GM19193 (cell line): ENCODE results near the gene CLDN15.
A peak's percentile ranks its signal among the peaks of the same experiment; 100 is the strongest.

ENCODE experiments used
- POLR2A ChIP-seq: IDR thresholded peaks from 4 replicates; pipeline ENCODE4 v1.6.1; 2011; ENCODE audit not compliant: insufficient read depth, insufficient read length; ENCODE audit errors: extremely low read depth

Gene CLDN15

GRCh38 chr7:101232141-101232850, 5.3 kb downstream of the CLDN15 start:
- no peak for TF ChIP-seq POLR2A

DNA sequence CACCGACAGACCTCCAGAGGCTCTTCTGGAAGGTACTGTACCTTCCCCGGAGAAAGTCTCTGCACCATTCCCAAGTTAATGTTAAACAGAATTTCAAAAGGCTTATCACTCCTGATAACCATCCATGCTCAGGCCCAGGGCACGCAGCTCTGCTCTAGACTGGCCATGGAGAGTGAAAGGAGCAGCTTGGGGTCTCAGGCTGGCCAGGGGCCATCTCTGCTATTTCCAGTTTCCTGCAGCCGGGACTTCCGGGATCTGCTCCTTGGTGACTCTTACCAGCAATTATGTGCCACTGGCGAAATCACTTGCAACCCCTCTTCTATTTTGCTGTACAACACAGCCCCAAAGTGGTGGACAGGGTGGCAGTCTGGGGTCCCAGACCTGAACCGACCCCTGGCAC, 6.0 kb downstream of the CLDN15 start:
- no peak for TF ChIP-seq POLR2A

DNA sequence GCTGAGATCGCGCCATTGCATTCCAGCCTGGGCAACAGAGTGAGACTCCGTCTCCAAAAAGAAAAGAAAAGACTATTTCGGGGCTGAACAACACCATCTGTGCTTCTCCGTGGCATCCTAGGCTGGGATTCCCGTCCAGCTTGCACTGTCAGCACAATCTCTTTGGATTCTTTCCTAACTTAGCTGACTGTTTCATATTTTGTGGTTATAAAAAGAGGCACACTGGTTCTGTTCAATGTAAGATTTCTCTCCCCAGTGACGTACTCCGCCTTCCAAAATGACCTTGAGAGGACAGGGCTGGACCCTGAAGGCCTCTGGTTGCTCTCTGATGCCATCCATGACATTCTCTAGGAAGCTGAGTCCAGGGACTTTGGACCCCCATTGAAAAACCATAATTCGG, 10.9 kb downstream of the CLDN15 start:
- TF ChIP-seq POLR2A: no peak

GRCh38 chr7:101225650-101226049, 12.0 kb downstream of the CLDN15 start:
- TF ChIP-seq POLR2A: no peak

GRCh38 chr7:101223528-101223927, 14.1 kb downstream of the CLDN15 start:
- no peak for TF ChIP-seq POLR2A

- no peak for TF ChIP-seq POLR2A
Observed at GRCh38 chr7:101222275-101222830, 15.2 kb downstream of the CLDN15 start.

GRCh38 chr7:101220295-101220694, 17.3 kb downstream of the CLDN15 start:
- no peak for TF ChIP-seq POLR2A

- TF ChIP-seq POLR2A: no peak
Observed at GRCh38 chr7:101218236-101219125, 19.1 kb downstream of the CLDN15 start.

- TF ChIP-seq POLR2A: peak; percentile 45
Observed at GRCh38 chr7:101217388-101218235, 20.0 kb downstream of the CLDN15 start, which contains the start of the genes PLOD3 and ZNHIT1. Gene PLOD3 (minus strand): TSS chr7:101217581. CDS start chr7:101217274, 307 bp downstream. Gene ZNHIT1 (plus strand): TSS chr7:101218165. CDS start chr7:101218196, 31 bp downstream.

DNA sequence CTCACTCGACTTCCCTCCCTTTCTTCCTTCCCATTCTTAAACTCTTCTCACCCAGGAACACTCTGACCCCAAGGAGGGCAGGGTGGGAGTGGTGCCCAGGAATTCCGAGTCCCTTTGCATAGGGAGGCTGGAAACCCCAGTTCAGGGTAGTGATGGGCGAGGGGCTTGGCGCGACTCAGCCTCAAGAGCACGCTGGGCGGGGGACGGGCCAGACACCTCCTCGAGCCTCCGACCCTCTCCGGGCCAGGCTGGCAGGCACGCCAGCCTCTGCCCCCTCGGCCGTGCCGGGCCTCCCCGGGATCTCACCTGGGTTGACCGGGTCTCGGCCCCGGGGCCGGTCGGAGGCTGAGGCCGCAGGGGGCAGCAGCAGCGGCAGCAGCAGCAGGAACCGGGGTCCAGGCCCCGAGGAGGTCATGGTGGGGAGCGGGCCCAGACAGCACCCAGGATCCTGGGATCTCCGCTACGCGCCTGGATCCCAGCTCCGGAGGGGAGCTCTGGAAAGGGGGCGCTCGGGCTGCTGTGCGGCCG, 20.7 kb downstream of the CLDN15 start:
- no peak for TF ChIP-seq POLR2A

DNA sequence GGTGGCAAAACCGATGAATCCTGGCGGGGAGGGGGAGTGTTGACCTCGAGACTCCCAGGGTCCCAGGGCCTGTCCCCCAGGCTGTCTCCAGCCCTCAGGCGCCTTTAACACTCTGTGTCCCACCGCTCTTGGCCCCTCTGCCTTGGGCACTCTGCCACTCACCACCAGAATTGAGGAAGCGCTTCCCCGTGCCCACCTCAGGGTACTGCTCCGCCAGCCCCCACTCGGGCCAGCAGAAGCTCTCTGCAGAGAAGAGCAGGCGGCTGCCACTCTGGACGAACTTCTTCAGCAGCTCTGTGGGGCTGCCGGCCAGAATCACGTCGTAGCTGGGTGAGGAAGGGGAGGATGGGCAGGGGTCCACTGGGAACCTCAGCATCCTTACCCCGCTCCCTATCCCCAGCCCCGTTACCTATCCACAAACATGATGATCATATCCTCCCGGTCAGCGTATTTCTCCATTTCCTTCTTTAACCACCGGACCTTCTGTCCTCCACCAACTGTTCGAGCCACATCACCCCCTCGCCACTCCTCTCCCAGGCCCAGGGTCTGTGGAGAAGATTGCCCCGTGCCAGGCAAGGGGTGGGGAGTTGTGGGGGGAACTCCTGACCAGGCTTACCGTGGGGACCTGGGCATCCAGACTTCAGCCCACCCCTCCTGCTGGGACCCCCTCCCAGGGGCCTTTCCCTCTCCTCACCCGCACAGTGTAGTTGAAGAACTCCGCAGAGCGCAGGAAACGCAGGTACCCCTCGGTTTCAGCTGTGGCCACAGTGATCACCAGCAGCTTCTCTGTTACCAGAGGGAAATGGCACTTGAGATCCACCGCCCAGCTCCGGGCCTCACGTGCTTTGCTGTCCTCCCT, 21.4 kb downstream of the CLDN15 start:
- TF ChIP-seq POLR2A: no peak

- TF ChIP-seq POLR2A: no peak
Observed at GRCh38 chr7:101212014-101212413, 25.6 kb downstream of the CLDN15 start.

GRCh38 chr7:101211501-101211900, 26.1 kb downstream of the CLDN15 start:
- no peak for TF ChIP-seq POLR2A
